SIG-M5 treated with dmso at 0.1 percent for 504 hours (cell line): ENCODE data around the gene WWOX.
A peak's percentile ranks its signal among the peaks of the same experiment; 100 is the strongest.

Experiments used
- DNase-seq: peaks from one replicate; lab custom pipeline; 2025; ENCODE audit not compliant: unreplicated experiment; lab: John Stamatoyannopoulos, UW

WWOX gene

DNA sequence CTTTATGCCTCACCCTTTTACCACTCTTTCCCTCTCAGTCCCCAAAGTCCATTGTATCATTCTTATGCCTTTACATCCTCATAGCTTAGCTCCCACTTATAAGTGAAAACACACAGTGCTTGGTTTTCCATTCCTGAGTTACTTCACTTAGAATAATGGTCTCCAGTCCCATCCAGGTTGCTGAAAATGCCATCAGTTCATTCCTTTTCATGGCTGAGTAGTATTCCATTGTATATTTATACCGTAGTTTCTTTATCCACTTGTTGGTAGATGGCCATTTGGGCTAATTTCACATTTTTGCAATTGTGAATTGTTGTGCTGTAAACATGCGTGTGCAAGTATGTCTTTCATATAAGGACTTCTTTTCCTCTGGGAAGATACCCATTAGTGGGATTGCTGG lies 597.3 kb downstream of the WWOX start:
- no peak for DNase-seq

- no peak for DNase-seq
Observed at GRCh38 chr16:78697426-78697825, 598.0 kb downstream of the WWOX start.

DNA sequence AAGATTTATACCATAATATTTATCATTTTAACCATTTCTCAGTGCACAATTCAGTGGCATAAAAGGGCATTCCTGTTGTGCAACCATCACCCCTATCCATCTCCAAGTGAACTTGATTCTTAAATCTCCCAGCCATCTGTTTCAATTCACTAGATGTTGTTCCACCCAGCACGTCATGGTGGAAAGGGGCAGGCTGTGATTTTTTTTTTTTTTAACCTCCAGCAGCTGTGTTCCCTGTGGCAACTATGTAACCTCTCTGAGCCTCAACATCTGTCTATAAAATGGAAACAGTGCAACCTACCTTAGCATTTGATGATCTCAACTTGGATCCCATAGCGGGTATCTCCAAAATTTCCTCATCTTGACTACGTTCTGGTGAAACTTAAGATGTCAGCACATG lies 604.5 kb downstream of the WWOX start:
- DNase-seq = no peak

- DNase-seq = no peak
Observed at GRCh38 chr16:78704416-78704815, 605.0 kb downstream of the WWOX start.

DNA sequence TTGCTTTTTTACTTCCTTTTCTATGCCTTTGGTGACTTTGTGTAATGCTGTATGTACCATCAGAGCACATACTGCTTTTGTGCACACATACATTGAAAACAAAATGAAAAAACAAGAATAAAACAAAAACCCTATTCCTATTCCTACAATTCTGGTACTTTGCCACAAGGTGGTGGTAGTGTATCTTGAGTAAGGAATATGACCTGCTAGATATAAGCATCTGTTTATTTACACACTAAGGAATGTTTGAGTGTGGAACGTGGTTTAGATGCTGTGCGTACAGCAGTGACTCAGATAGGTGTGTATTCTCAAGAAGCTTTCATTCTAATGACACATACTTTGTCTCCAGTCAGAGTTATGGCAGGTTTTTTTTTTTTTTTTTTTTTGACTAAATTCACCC lies 606.2 kb downstream of the WWOX start:
- peak; percentile 44 for DNase-seq

DNA sequence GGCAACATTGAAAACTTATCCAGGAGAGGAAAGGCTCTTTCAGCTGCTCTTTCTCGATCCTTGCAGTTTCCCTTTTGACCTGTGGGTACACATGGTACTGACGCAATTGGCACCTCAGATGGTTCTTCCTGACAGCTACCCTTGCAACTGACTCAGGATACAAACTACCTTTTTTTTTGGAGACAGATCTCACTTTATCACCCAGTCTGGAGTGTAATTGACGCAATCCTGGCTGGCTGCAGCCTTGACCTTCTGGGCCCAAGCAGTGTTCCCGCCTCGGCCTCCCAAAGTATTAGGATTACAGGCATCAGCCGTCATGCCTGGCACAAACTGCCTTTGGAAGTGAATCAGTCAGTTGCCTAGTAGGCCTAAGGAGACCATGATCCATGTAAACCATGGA lies 607.2 kb downstream of the WWOX start:
- DNase-seq = no peak

DNA sequence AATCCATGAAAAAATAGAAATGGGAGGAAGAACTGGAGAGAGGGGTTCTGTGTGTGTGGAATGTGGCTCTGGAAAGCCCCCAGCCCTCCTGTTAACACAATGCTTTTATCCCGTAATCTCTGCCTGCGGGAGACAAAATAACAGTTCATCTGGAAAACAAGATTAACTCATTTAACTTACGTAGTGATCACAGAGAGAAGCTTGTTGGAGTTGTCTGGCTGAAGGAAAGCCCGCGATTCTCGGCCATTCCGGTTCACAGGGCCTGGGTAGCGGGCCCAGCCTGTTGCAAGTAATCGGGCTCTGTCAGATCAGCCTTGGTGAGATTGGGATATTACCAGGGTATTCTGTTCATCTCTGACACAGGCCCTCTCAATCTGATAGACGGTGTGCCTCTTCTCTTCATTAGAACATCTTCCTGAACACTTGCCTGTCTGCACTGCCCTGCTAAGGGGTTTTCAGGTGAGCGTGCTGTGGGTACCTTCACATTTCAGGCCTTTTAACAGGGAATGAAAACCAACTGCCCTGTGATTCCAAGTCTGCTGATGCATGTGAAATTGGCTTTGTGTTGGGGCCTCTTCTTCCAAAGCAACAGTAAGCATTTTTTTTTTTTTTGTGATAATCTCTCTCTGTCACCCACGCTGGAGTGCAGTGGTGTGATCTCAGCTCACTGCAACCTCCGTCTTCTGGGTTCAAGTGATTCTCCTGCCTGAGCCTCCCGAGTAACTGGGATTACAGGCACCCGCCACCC lies 609.9 kb downstream of the WWOX start:
- no peak for DNase-seq

- no peak for DNase-seq
Observed at GRCh38 chr16:78715106-78715505, 615.7 kb downstream of the WWOX start.

DNA sequence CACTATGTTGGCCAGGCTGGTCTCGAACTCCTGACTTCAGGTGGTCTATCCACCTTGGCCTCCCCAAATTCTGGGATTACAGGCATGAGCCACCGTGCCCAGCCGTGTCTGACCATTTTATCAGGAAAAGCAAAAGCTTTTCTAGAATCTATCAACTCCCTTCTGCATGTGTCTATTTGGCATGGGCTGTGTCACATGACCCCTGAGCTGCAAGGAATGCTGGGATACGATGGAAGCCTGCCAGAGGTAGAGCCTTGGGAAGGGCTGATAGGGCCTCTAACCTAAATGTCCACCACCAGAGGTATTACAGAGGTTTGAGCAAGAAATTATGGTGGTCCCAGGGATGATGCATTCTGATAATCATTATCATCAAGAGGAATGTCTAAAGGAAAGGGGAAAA lies 616.2 kb downstream of the WWOX start:
- no peak for DNase-seq

- no peak for DNase-seq
Observed at GRCh38 chr16:78718141-78718540, 618.7 kb downstream of the WWOX start.

DNA sequence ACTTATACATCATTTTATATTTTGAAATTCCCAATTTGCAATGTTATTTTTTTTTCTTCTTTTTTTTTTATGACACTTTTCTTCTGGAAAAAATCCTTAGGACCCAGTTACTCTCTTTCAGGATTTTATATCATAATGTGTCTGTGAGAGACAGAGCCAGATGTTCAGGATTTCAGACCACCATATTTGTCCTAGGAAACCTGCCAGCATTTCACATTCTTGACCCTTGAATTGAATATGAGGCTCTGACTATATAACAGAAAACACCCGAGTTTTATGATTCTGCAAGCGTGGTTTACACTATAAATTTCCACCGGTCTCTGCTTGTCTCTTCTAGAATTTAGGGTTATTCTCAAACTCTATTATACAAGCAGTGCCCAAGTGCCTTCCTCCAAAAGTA lies 621.0 kb downstream of the WWOX start:
- no peak for DNase-seq

DNA sequence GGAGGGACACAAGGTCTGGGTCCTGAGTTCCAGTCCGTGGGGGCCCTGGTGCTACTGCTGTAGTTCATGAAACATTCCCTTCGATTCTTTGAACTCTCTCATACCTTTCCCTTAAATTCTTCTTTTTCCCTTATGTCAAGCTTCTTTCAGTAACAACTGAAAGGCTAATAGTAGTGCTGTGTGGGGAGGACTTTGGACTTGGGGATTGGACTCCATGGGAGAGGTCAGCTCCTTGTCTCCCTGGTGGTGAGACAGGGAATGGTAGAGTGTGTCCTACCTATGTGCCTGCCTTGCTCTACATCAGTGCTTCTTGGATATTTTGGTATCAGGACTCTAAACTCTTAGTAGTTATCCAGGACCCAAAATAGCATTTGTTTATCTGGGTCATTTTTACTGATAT lies 628.1 kb downstream of the WWOX start:
- DNase-seq = no peak

- no peak for DNase-seq
Observed at GRCh38 chr16:78729687-78730086, 630.2 kb downstream of the WWOX start.

DNA sequence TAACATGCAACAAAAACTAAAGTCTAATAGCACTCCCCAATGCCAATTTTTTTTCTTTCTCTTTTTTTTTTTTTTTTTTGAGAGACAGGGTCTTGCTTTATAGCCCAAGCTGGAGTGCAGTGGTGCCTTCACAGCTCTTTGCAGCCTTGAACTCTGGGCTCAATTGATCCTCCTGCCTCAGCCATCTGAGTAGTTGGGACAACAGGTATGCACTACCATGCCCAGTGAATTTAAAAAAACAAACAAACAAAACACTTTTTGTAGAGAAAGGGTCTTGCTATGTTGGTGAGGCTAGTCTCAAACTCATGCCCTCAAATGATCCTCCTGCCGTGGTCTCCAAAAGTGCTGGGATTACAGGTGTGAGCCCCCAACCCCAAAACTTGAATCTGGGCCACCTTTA lies 632.3 kb downstream of the WWOX start:
- no peak for DNase-seq

- DNase-seq = no peak
Observed at GRCh38 chr16:78732696-78733095, 633.2 kb downstream of the WWOX start.

DNA sequence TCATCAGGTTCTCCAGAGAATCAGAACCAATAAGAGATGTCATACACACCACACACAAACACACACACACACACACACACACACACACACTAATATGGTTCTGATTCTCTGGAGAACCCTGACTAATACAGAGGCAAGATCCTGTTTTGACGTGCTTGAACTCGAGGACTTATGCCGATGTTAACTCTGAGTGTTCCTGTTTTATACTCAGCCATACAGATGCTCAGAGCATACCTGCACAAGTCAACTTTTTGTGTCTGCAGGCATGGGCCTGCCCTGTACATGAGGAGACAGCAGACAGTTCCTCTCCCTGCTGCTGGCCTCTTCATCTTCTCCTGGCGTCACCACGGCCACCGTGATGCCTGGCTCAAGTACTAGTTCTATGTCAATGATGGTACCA lies 635.9 kb downstream of the WWOX start:
- no peak for DNase-seq

DNA sequence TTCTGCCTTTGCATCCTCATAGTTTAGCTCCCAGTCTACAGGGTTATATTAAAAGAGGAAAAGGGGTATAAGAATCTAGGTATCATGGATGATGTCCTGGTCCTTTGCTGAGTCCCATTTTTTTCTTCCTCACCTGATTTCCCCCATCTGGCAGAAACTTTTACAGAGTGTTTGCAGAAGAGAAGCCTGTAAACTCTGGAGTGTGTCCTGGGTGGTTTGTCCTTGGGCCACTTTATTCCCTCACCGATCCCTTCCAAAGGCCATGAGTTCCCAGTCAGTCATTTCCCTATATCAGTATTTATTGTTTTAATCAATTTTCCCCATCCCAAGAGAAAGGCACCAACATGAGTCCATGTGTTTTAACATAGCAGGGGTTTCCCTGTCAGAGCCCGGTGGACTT lies 638.2 kb downstream of the WWOX start:
- no peak for DNase-seq

GRCh38 chr16:78738557-78738956 lies 639.1 kb downstream of the WWOX start:
- no peak for DNase-seq

GRCh38 chr16:78740269-78740668 lies 640.8 kb downstream of the WWOX start:
- no peak for DNase-seq

DNA sequence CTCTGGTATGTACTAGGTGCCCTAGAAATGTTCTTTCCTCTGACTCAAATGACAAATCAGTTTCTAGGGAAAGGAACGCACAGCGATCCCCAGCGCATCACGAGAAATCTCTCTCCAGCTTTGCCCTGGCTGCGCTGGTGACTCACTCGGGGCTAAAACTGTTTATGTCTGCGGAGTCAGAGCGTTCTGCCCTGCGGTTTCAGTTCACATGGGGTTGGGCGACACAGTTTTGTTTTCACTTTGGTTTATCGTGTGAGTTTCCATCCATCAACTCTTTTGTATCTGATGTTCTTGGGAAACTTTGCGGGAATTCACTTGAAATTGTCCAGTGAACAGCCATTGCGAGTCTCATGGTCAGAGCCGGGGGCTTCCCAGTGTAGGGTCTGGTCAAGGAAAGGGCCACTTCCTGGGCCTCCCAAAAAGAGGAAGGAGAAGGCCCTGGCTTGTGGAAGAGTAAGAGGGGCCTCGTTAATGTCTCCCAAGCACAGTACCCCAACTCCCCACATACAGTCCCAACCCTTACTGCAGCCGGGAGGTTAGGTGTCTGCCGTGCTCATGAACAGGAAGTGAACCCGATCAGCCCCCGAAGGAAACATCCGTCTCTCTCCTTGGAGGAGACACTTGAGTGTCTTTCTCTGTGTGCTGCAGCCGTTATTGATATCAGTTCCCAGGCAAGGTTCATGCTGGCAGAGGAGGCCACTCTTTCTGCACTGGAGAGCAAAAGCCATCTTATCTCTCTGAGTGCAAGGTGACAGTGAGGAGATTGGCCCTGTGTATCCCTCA lies 643.2 kb downstream of the WWOX start:
- DNase-seq = no peak

- DNase-seq = no peak
Observed at GRCh38 chr16:78743556-78743955, 644.1 kb downstream of the WWOX start.

DNA sequence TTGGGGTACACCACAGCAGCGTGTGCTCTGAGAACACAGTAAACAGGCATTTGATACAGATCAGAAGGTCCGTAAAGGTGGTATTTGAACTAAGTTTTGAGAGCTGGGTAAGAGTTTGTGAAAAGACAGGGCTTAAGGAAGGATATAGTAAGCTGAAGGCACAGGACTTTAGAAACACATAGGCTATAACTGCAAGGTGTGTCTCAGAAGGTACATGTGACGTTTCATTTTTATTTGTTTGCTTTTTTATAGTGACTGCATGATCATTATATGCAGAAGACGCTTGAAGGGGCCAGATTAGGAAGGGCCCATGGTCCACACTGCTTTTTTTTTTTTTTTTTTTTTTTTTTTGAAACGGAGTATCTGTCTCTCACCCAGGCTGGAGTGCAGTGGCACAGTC lies 644.6 kb downstream of the WWOX start:
- DNase-seq = no peak

GRCh38 chr16:78744796-78745107 lies 645.3 kb downstream of the WWOX start:
- DNase-seq = no peak
